GM12892 (cell line): Measurements from ENCODE around the gene CLIC4.

Experiments used
- POLR2A ChIP-seq: IDR thresholded peaks from 2 replicates; pipeline ENCODE4 v1.6.1; 2011; ENCODE audit warnings: low read depth, low read length, control low read depth
- TAF1 ChIP-seq: IDR thresholded peaks from 2 replicates; pipeline ENCODE4 v1.6.1; 2011; ENCODE audit warnings: low read depth, mild to moderate bottlenecking, control low read depth, low read length, borderline replicate concordance

DNA sequence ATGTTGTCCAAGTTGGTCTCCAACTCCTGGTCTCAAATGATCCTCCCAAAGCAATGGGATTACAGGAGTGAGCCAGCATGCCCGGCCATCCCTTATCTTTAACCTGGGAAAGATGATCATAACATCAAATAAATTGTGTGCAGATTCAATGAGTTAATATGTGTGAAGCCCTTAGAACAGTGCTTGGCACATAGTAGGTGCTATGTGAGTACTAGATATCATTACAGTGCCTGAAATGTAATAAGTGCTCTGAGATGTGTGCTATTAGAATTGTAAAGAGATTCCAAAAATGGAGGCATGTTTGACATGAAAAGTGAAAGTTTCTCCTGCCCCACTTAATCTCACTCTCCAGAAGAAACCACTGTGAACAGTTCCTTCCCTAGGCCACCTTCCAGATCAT lies 113.0 kb downstream of the CLIC4 start:
- TF ChIP-seq TAF1 (no peak), POLR2A (no peak)
